ENCODE data around the gene EXT2.

EXT2 gene

GRCh38 chr11:44112091-44112821 is 16.8 kb downstream of the EXT2 start:
- TF ChIP-seq CTCF (conservative IDR thresholded peaks at IDR 0.05; ENCODE audit: low read length) (no peak), EZH2phosphoT487 (IDR thresholded peaks at IDR 0.05; ENCODE audit: borderline replicate concordance) (no peak)
- Histone ChIP-seq H3K4me1 (ENCODE audit: insufficient read depth, low read length, poor library complexity, severe bottlenecking) (peaks cover 3% of the 10 kb centered on the region), H3K9me2 (replicated peaks; ENCODE audit: low read depth, low read length) (no peaks in the 10 kb centered on the region), H3K4me3 (ENCODE audit: low read length, poor library complexity, severe bottlenecking) (no peak overlapping the region), H3F3A (ENCODE audit: low read depth) (no peaks in the 10 kb centered on the region), H3K9me3 (ENCODE audit: insufficient read depth, low read depth, low read length) (no peaks in the 10 kb centered on the region), H3K9ac (ENCODE audit: low read depth, low read length, poor library complexity, severe bottlenecking) (no peak overlapping the region), H3K4me2 (ENCODE audit: low read depth, low read length, poor library complexity, severe bottlenecking) (no peak overlapping the region), H2AFZ (ENCODE audit: low read length) (no peak overlapping the region), H3K79me2 (ENCODE audit: insufficient read depth, low read length) (no peaks in the 10 kb centered on the region), H4K20me1 (ENCODE audit: insufficient read depth, low read length, poor library complexity, severe bottlenecking) (no peaks in the 10 kb centered on the region), H3K36me3 (ENCODE audit: insufficient read depth, low read length) (peaks cover 83% of the 10 kb centered on the region), H3K27me3 (ENCODE audit: insufficient read depth, low read length, poor library complexity, severe bottlenecking) (no peaks in the 10 kb centered on the region)

GRCh38 chr11:44113018-44113417 is 17.5 kb downstream of the EXT2 start:
- H3K27me3 ChIP-seq (ENCODE audit: insufficient read depth, low read length, poor library complexity, severe bottlenecking) = no peaks in the 10 kb centered on the region

GRCh38 chr11:44113572-44113971 is 18.1 kb downstream of the EXT2 start:
- Histone ChIP-seq H3F3A (ENCODE audit: low read depth) (no peaks in the 10 kb centered on the region), H3K4me2 (ENCODE audit: low read depth, low read length, poor library complexity, severe bottlenecking) (no peak overlapping the region), H3K4me1 (ENCODE audit: insufficient read depth, low read length, poor library complexity, severe bottlenecking) (peaks cover 3% of the 10 kb centered on the region), H3K79me2 (ENCODE audit: insufficient read depth, low read length) (no peaks in the 10 kb centered on the region), H2AFZ (ENCODE audit: low read length) (no peak overlapping the region), H3K36me3 (ENCODE audit: insufficient read depth, low read length) (peaks cover 85% of the 10 kb centered on the region), H3K9me2 (replicated peaks; ENCODE audit: low read depth, low read length) (no peaks in the 10 kb centered on the region), H3K9me3 (ENCODE audit: insufficient read depth, low read depth, low read length) (no peaks in the 10 kb centered on the region), H3K9ac (ENCODE audit: low read depth, low read length, poor library complexity, severe bottlenecking) (no peak overlapping the region), H3K4me3 (ENCODE audit: low read length, poor library complexity, severe bottlenecking) (no peak overlapping the region), H4K20me1 (ENCODE audit: insufficient read depth, low read length, poor library complexity, severe bottlenecking) (no peaks in the 10 kb centered on the region), H3K27me3 (ENCODE audit: insufficient read depth, low read length, poor library complexity, severe bottlenecking) (no peaks in the 10 kb centered on the region)
- TF ChIP-seq EZH2phosphoT487 (IDR thresholded peaks at IDR 0.05; ENCODE audit: borderline replicate concordance) (no peak), CTCF (conservative IDR thresholded peaks at IDR 0.05; ENCODE audit: low read length) (no peak)

More at GRCh38 chr11:44113018-44113417, 17.5 kb downstream of the EXT2 start:
- no peaks in the 10 kb centered on the region for H3K9me2 ChIP-seq (replicated peaks; ENCODE audit: low read depth, low read length)
- no peaks in the 10 kb centered on the region for H3K79me2 ChIP-seq (ENCODE audit: insufficient read depth, low read length)
- H2AFZ ChIP-seq (ENCODE audit: low read length) = no peak overlapping the region
- no peaks in the 10 kb centered on the region for H3K9me3 ChIP-seq (ENCODE audit: insufficient read depth, low read depth, low read length)
- no peaks in the 10 kb centered on the region for H3F3A ChIP-seq (ENCODE audit: low read depth)
- H3K4me3 ChIP-seq (ENCODE audit: low read length, poor library complexity, severe bottlenecking) = no peak overlapping the region
- peaks cover 84% of the 10 kb centered on the region for H3K36me3 ChIP-seq (ENCODE audit: insufficient read depth, low read length)
- H3K9ac ChIP-seq (ENCODE audit: low read depth, low read length, poor library complexity, severe bottlenecking) = no peak overlapping the region
- H4K20me1 ChIP-seq (ENCODE audit: insufficient read depth, low read length, poor library complexity, severe bottlenecking) = no peaks in the 10 kb centered on the region
- H3K4me1 ChIP-seq (ENCODE audit: insufficient read depth, low read length, poor library complexity, severe bottlenecking) = peaks cover 3% of the 10 kb centered on the region
- TF ChIP-seq CTCF (conservative IDR thresholded peaks at IDR 0.05; ENCODE audit: low read length) (no peak), EZH2phosphoT487 (IDR thresholded peaks at IDR 0.05; ENCODE audit: borderline replicate concordance) (no peak)
- H3K4me2 ChIP-seq (ENCODE audit: low read depth, low read length, poor library complexity, severe bottlenecking) = no peak overlapping the region

Data from Loucy (cell line).